ENCODE measurements around the gene TPP2. TPM values are rescaled to one million over a fixed set of nuclear protein-coding genes. Genes with fewer than 3 reads are reported as not detected.

TPP2 gene
- total RNA-seq, 4 donors from 2014 or later: 77.3 to 229 (median 99.1) TPM

GRCh38 chr13:102682727-102683126 is 85.9 kb downstream of the TPP2 start:
- intact Hi-C loops (cut with DNase I): no loop called here
- H3K9me3 ChIP-seq: no peaks in the 10 kb centered on the region
- TF ChIP-seq POLR2A (IDR thresholded peaks at IDR 0.05): no peak
- TF ChIP-seq, protein P1, sequence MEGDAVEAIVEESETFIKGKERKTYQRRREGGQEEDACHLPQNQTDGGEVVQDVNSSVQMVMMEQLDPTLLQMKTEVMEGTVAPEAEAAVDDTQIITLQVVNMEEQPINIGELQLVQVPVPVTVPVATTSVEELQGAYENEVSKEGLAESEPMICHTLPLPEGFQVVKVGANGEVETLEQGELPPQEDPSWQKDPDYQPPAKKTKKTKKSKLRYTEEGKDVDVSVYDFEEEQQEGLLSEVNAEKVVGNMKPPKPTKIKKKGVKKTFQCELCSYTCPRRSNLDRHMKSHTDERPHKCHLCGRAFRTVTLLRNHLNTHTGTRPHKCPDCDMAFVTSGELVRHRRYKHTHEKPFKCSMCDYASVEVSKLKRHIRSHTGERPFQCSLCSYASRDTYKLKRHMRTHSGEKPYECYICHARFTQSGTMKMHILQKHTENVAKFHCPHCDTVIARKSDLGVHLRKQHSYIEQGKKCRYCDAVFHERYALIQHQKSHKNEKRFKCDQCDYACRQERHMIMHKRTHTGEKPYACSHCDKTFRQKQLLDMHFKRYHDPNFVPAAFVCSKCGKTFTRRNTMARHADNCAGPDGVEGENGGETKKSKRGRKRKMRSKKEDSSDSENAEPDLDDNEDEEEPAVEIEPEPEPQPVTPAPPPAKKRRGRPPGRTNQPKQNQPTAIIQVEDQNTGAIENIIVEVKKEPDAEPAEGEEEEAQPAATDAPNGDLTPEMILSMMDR (IDR thresholded peaks at IDR 0.05): no peak
- no peak for DNase-seq
- H3K4me1 ChIP-seq: peaks cover 27 to 29% of the 10 kb centered on the region in 2 donors
- peaks cover 0 to 5% of the 10 kb centered on the region in 2 donors for H3K36me3 ChIP-seq
- WGBS, 2 donors: 91% methylated on average over 3 of the region's 3 CpGs
- H3K27me3 ChIP-seq: no peaks in the 10 kb centered on the region
- no peak overlapping the region for H3K4me3 ChIP-seq (replicated peaks in 1 of 3)
- no peak overlapping the region for H3K27ac ChIP-seq

GRCh38 chr13:102683637-102684036 is 86.9 kb downstream of the TPP2 start:
- no peak overlapping the region for H3K4me3 ChIP-seq (replicated peaks in 1 of 3)
- peaks cover 0 to 5% of the 10 kb centered on the region in 2 donors for H3K36me3 ChIP-seq
- WGBS, 2 donors: 75% methylated on average over 2 of the region's 2 CpGs
- TF ChIP-seq, protein P1 (IDR thresholded peaks at IDR 0.05): no peak
- TF ChIP-seq POLR2A (IDR thresholded peaks at IDR 0.05): no peak
- peaks cover 23 to 25% of the 10 kb centered on the region in 2 donors for H3K4me1 ChIP-seq
- no peak overlapping the region for H3K27ac ChIP-seq
- no peak for DNase-seq
- H3K9me3 ChIP-seq: no peaks in the 10 kb centered on the region
- no peaks in the 10 kb centered on the region for H3K27me3 ChIP-seq
- intact Hi-C loops (cut with DNase I): no loop called here

DNA sequence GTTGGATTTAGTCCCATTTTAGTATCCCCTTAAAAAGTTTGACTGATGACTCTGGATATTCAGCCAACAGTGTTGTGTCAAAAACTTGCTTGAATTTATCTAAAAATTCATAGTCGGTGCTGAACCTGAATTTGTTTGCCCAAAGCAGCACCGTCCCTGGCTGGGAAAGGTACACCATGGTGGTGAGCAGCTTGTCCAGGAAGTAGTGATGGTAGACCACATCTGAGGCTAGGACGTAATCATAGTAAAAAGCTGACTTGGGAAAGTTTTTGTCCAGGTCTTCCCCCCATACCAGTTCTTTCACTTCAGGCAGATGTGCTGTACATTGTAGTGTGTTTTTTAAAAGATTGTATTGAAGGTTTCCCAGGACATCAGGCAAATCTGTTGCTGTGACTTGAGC is 89.2 kb downstream of the TPP2 start:
- no peaks in the 10 kb centered on the region for H3K36me3 ChIP-seq
- intact Hi-C loops (cut with DNase I): no loop called here
- H3K27me3 ChIP-seq: no peaks in the 10 kb centered on the region
- H3K4me1 ChIP-seq: peaks cover 1 to 2% of the 10 kb centered on the region in 2 donors
- no peak overlapping the region for H3K27ac ChIP-seq
- H3K4me3 ChIP-seq (replicated peaks in 1 of 3): no peak overlapping the region
- no peaks in the 10 kb centered on the region for H3K9me3 ChIP-seq
- DNase-seq: no peak
- 78 to 83% methylated on average over 3 of the region's 3 CpGs for WGBS, 2 donors
- TF ChIP-seq, protein P1 (IDR thresholded peaks at IDR 0.05): no peak
- TF ChIP-seq POLR2A (IDR thresholded peaks at IDR 0.05): no peak

DNA sequence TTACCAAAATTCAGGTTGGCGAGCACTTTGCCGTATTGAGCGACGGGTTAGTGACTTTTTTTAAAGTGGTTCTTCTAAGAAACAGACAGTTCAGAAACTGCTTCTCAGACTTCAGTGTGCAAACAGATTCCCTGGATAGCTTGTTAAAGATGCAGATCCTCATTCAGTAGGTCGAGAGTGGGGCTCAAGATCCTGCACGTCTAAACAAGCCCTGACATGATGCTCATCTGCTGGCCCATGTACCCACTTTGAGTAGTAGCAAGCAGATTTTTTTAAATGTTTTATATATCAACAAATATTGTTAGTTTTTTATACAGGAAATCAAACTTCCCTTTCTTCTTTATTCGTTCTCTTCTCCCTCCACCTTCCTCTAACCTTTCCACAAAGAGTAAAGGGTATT is 90.7 kb downstream of the TPP2 start:
- H3K27me3 ChIP-seq: no peaks in the 10 kb centered on the region
- intact Hi-C loops (cut with DNase I): no loop called here
- WGBS, 2 donors: 69 to 71% methylated on average over 7 of the region's 7 CpGs

GRCh38 chr13:102688306-102688973 is 91.7 kb downstream of the TPP2 start:
- Histone ChIP-seq H3K4me1 (no peaks in the 10 kb centered on the region), H3K27ac (no peak overlapping the region), H3K4me3 (replicated peaks in 1 of 3) (no peak overlapping the region), H3K36me3 (no peaks in the 10 kb centered on the region), H3K9me3 (no peaks in the 10 kb centered on the region), H3K27me3 (no peaks in the 10 kb centered on the region)
- DNase-seq: no peak
- intact Hi-C loops (cut with DNase I): no loop called here
- TF ChIP-seq, protein P1 (IDR thresholded peaks at IDR 0.05): no peak
- no peak for TF ChIP-seq POLR2A (IDR thresholded peaks at IDR 0.05)
- 66 to 68% methylated on average over 12 of the region's 13 CpGs for WGBS, 2 donors

More for the DNA sequence above, 90.7 kb downstream of the TPP2 start:
- H3K4me1 ChIP-seq: no peaks in the 10 kb centered on the region
- no peak overlapping the region for H3K4me3 ChIP-seq (replicated peaks in 1 of 3)
- no peaks in the 10 kb centered on the region for H3K9me3 ChIP-seq
- no peak overlapping the region for H3K27ac ChIP-seq
- no peak for DNase-seq
- no peaks in the 10 kb centered on the region for H3K36me3 ChIP-seq
- no peak for TF ChIP-seq POLR2A (IDR thresholded peaks at IDR 0.05)
- TF ChIP-seq, protein P1 (IDR thresholded peaks at IDR 0.05): no peak

Data from thyroid gland (tissue), 4 donors.